Natural killer cell (primary cell): Measurements from ENCODE around the gene DACT3. TPM values are rescaled to one million over a fixed set of nuclear protein-coding genes. Genes with fewer than 3 reads are reported as not detected.

ENCODE experiments used
- ATAC-seq, 3 donors: fragments of 150-1000 bp in 2 of 3; fragments of 200-7000 bp in 1 of 3; cut with Tn5 transposase; 1 replicate in 1 of 3; 2 replicates in 2 of 3; pipeline ENCODE4 v1.10.0; 2021; ENCODE audit warnings: mild to moderate bottlenecking in 2 of 3, moderate library complexity in 2 of 3
- DNase-seq, 2 donors: peaks; one replicate each; pipeline versions ENCODE4 v3.0.0 to v3.0.0-alpha.2; 2013 to 2021; ENCODE audit warnings: mixed read lengths in 1 of 2
- H3K27ac ChIP-seq: one replicate; pipeline ENCODE4 v1.5.1; 2013; ENCODE audit warnings: mild to moderate bottlenecking, low read length
- H3K27me3 ChIP-seq: one replicate; pipeline ENCODE4 v1.6.1; 2013; ENCODE audit warnings: low read length; ENCODE audit not compliant: control insufficient read depth, insufficient read depth
- H3K36me3 ChIP-seq: one replicate; pipeline ENCODE4 v1.6.1; 2013; ENCODE audit warnings: low read length; ENCODE audit not compliant: control insufficient read depth, insufficient read depth
- H3K4me1 ChIP-seq: one replicate; pipeline ENCODE4 v1.6.1; 2013; ENCODE audit warnings: low read length; ENCODE audit not compliant: control insufficient read depth, insufficient read depth
- H3K4me3 ChIP-seq: one replicate; pipeline ENCODE4 v1.5.1; 2013; ENCODE audit warnings: low read length
- H3K9me3 ChIP-seq: one replicate; pipeline ENCODE4 v1.6.1; 2013; ENCODE audit warnings: low read length; ENCODE audit not compliant: control insufficient read depth, insufficient read depth
- H3K27ac Mint-ChIP-seq, 2 donors: one replicate each; pipeline ENCODE4 v1.8.0; 2022; ENCODE audit warnings: mild to moderate bottlenecking in 2 of 2, mixed read lengths in 2 of 2, moderate library complexity in 1 of 2
- H3K27me3 Mint-ChIP-seq, 2 donors: one replicate each; pipeline ENCODE4 v1.8.0; 2022; ENCODE audit warnings: low read depth in 2 of 2, mixed read lengths in 2 of 2
- H3K36me3 Mint-ChIP-seq: one replicate; pipeline ENCODE4 v1.8.0; 2022; ENCODE audit warnings: mixed read lengths
- H3K4me1 Mint-ChIP-seq, 2 donors: one replicate each; pipeline ENCODE4 v1.8.0; 2022; ENCODE audit warnings: mixed read lengths in 2 of 2
- H3K4me3 Mint-ChIP-seq: one replicate; pipeline ENCODE4 v1.8.0; 2022; ENCODE audit warnings: mild to moderate bottlenecking, moderate library complexity, mixed read lengths
- H3K9me3 Mint-ChIP-seq, 2 donors: one replicate each; pipeline ENCODE4 v1.8.0; 2022; ENCODE audit warnings: mixed read lengths in 2 of 2
- CTCF ChIP-seq: fragments of 200-600 bp; IDR thresholded peaks from one replicate; pipeline ENCODE4 v1.8.0; 2022; ENCODE audit warnings: antibody characterized with exemption
- WGBS: methylation state at CpG from one replicate; pipeline ENCODE4 v1.1.7; 2013; ENCODE audit warnings: missing lambda C conversion rate; ENCODE audit not compliant: insufficient coverage; 5-methylcytosine and 5-hydroxymethylcytosine counted together
- intact Hi-C: fragments of 100-400 bp; cut with micrococcal nuclease; formaldehyde crosslinking; loops from one replicate; pipeline ENCODE4 v1.14.2; 2022
- total RNA-seq, 4 donors: library from RNA; stranded (reverse); fragments of 120-200 nt in 1 of 4; gene quantifications; one replicate each; pipeline versions ENCODE4 v1.2.3 to v1.2.4, GENCODE V29; 2013 to 2022

DACT3 gene
- total RNA-seq, 3 donors from 2014 or later (not counting 1 experiment from before 2014, with no cell fraction given) = 0.14 to 0.20 TPM; not detected in 1

DNA sequence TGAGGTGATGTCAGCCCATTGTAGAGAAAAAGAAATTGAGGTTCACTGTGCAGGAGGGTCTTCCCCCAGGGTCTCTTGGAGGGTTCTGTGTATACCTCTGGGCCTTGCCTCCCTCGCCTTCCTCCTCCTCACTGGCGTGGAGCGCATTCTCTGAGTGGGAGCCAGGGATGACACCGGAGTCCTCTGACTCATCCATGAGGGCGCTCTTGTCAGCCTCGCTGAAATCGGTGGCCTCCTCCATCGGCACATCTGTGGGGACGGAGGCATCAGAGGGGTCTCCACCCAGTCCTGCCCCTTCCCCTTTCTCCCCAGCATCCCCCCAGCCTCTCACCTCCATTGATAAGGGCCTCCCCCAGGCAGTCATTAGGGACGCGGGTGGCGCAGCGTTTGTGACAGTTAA is 39.7 kb upstream of the DACT3 start:
- no peak overlapping the region for H3K27ac ChIP-seq
- peaks cover 83% of the 10 kb centered on the region for H3K36me3 ChIP-seq
- Mint-ChIP-seq H3K9me3 (no peaks in the 10 kb centered on the region), H3K4me1 (peaks cover 6 to 23% of the 10 kb centered on the region in 2 donors), H3K27me3 (no peaks in the 10 kb centered on the region), H3K4me3 (no peak overlapping the region), H3K27ac (no peak overlapping the region), H3K36me3 (peaks cover 8% of the 10 kb centered on the region)
- 94% methylated on average over 13 of the region's 13 CpGs for WGBS
- intact Hi-C loops = no loop called here
- no peaks in the 10 kb centered on the region for H3K9me3 ChIP-seq
- H3K27me3 ChIP-seq = no peaks in the 10 kb centered on the region
- peaks cover 7% of the 10 kb centered on the region for H3K4me1 ChIP-seq
- DNase-seq (no peak), ATAC-seq (no peak)
- no peak overlapping the region for H3K4me3 ChIP-seq
- no peak for TF ChIP-seq CTCF

GRCh38 chr19:46698395-46699321 is 37.7 kb upstream of the DACT3 start:
- Histone ChIP-seq H3K36me3 (peaks cover 88% of the 10 kb centered on the region), H3K4me1 (no peaks in the 10 kb centered on the region), H3K27me3 (no peaks in the 10 kb centered on the region), H3K27ac (no peak overlapping the region), H3K4me3 (no peak overlapping the region), H3K9me3 (no peaks in the 10 kb centered on the region)
- Mint-ChIP-seq H3K9me3 (no peaks in the 10 kb centered on the region), H3K36me3 (peaks cover 14% of the 10 kb centered on the region), H3K27me3 (no peaks in the 10 kb centered on the region), H3K27ac (no peak overlapping the region), H3K4me1 (peaks cover 0 to 5% of the 10 kb centered on the region in 2 donors), H3K4me3 (no peak overlapping the region)
- 98% methylated on average over 11 of the region's 11 CpGs for WGBS
- DNase-seq (no peak), ATAC-seq (no peak)
- intact Hi-C loops = no loop called here
- no peak for TF ChIP-seq CTCF

- Mint-ChIP-seq H3K4me3 (no peak overlapping the region), H3K9me3 (no peaks in the 10 kb centered on the region), H3K27ac (no peak overlapping the region), H3K27me3 (no peaks in the 10 kb centered on the region), H3K36me3 (peaks cover 14% of the 10 kb centered on the region), H3K4me1 (peaks cover 0 to 5% of the 10 kb centered on the region in 2 donors)
- no peak for DNase-seq
- peak; percentile 33 to 61 (median 50) for ATAC-seq
- no peaks in the 10 kb centered on the region for H3K4me1 ChIP-seq
- TF ChIP-seq CTCF = no peak
- H3K4me3 ChIP-seq = no peak overlapping the region
- H3K27me3 ChIP-seq = no peaks in the 10 kb centered on the region
- WGBS = 90% methylated on average over 39 of the region's 39 CpGs
- H3K36me3 ChIP-seq = peaks cover 91% of the 10 kb centered on the region
- H3K27ac ChIP-seq = no peak overlapping the region
- intact Hi-C loops = no loop called here
- H3K9me3 ChIP-seq = no peaks in the 10 kb centered on the region
These were observed 36.4 kb upstream of the DACT3 start for GRCh38 chr19:46697204-46697960.
